Vagina (tissue), 2 donors: ENCODE results near the gene TEDC1. TPM values are rescaled to one million over a fixed set of nuclear protein-coding genes. Genes with fewer than 3 reads are reported as not detected.

Source experiments
- DNase-seq, 2 donors: peaks; one replicate each; pipeline ENCODE4 v3.0.0-alpha.2; 2017; ENCODE audit errors: extremely low spot score in 2 of 2
- H3K27ac ChIP-seq: fragments of 200-600 bp; sonication (generic); one replicate; pipeline ENCODE4 v1.5.1; 2019
- H3K27me3 ChIP-seq: fragments of 200-600 bp; sonication (generic); one replicate; pipeline ENCODE4 v1.5.1; 2019
- H3K36me3 ChIP-seq, 2 donors: fragments of 200-600 bp; sonication (generic); one replicate each; pipeline ENCODE4 v1.5.1; 2017 to 2019
- H3K4me1 ChIP-seq: fragments of 200-600 bp; sonication (generic); one replicate; pipeline ENCODE4 v1.5.1; 2019
- H3K4me3 ChIP-seq, 2 donors: fragments of 200-600 bp; sonication (generic); 1 replicate in 1 of 2; 2 replicates in 1 of 2; pipeline ENCODE4 v1.5.1; 2016 to 2019
- H3K9me3 ChIP-seq: fragments of 200-600 bp; sonication (generic); one replicate; pipeline ENCODE4 v1.5.1; 2019
- CTCF ChIP-seq, 3 experiments: fragments of 450-650 bp in 2 of 3; fragments of 200-600 bp in 1 of 3; sonication (generic) in 1 of 3; IDR thresholded peaks; one replicate each; pipeline ENCODE4 v1.5.1; 2017 to 2019; ENCODE audit warnings: antibody characterized with exemption in 3 of 3, mild to moderate bottlenecking in 2 of 3, moderate library complexity in 2 of 3
- POLR2A ChIP-seq, 2 donors: fragments of 450-650 bp; IDR thresholded peaks; one replicate each; pipeline ENCODE4 v1.6.1; 2017; ENCODE audit warnings: antibody characterized with exemption in 2 of 2, mild to moderate bottlenecking in 2 of 2, moderate library complexity in 2 of 2
- POLR2AphosphoS5 ChIP-seq, 2 donors: sonication (generic); formaldehyde crosslinking; IDR thresholded peaks; one replicate each; pipeline ENCODE4 v1.9.0; 2017; ENCODE audit warnings: antibody characterized with exemption in 2 of 2, mild to moderate bottlenecking in 2 of 2, low read depth in 1 of 2; ENCODE audit not compliant: insufficient read depth in 1 of 2
- intact Hi-C: fragments of 100-400 bp; cut with DNase I; formaldehyde crosslinking; loops from one replicate; pipeline ENCODE4 v1.15.1; 2023
- total RNA-seq: library from RNA; depleted of rRNA; stranded (reverse); fragments of >200 nt; gene quantifications from one replicate; pipeline ENCODE4 v1.2.3, GENCODE V29; 2016

TEDC1 gene
- total RNA-seq, 1 donor from 2014 or later: 5.9 TPM

GRCh38 chr14:105527381-105527825 lies 36.4 kb downstream of the TEDC1 start:
- Histone ChIP-seq H3K36me3 (no peaks in the 10 kb centered on the region), H3K4me3 (peak overlapping the region; percentile 67 to 76), H3K9me3 (no peaks in the 10 kb centered on the region), H3K4me1 (peaks cover 30% of the 10 kb centered on the region), H3K27ac (peak overlapping the region; percentile 56), H3K27me3 (no peaks in the 10 kb centered on the region)
- DNase-seq: no peak
- no peak for TF ChIP-seq CTCF (IDR thresholded peaks at IDR 0.05)
- no peak for TF ChIP-seq POLR2A (IDR thresholded peaks at IDR 0.05)
- TF ChIP-seq POLR2AphosphoS5 (IDR thresholded peaks at IDR 0.05; ENCODE audit: insufficient read depth in 1 of 2, low read depth in 1 of 2): no peak
- intact Hi-C loops: loop anchor here (10.0 kb wide), 1 partner anchor 83 kb away; no protein-coding TSS in a partner anchor

DNA sequence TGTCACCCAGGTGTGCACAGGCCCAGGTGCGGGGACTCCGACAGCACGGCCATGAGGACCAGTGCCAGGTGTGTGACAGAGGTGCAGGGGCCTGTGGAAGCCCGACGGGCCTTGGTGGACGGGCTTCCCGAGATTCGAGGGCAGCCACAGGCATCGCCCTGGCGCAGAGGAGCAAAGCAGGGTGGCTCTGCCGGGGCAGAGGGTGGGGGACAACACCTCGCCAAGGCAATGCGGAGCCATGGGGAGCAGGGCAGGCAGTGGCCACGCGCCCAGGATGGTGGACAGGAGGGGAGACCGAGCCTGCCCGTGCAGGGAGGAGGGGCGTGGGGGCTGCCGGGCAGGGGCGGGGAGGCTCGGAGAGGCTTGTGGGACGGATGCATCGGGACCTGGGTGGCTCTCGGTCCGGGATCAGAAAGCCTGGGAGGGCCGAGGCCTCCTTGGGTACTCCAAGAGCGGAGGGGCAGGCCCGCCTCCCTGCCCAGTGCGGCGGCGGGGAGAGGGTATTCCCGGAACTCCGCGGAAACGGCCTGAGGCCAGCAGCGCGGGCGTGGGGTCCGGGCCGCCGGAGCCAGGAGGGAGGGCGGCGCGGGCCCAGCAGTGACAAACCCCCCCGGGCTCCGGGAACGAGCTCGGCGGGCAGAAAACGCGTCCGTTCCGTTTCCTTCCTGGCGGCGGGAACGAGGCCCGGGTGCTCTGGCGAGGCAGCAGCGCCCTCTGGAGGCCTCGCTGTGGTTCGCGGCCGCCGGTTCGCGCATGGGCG lies 37.0 kb downstream of the TEDC1 start:
- no peaks in the 10 kb centered on the region for H3K36me3 ChIP-seq
- peak overlapping the region; percentile 67 to 76 for H3K4me3 ChIP-seq
- peak overlapping the region; percentile 56 for H3K27ac ChIP-seq
- TF ChIP-seq CTCF (IDR thresholded peaks at IDR 0.05): peak; percentile 71 to 88 (median 74)
- no peak for TF ChIP-seq POLR2A (IDR thresholded peaks at IDR 0.05)
- TF ChIP-seq POLR2AphosphoS5 (IDR thresholded peaks at IDR 0.05; ENCODE audit: insufficient read depth in 1 of 2, low read depth in 1 of 2): peak in 1 of 2 donors; percentile 59
- H3K27me3 ChIP-seq: no peaks in the 10 kb centered on the region
- peaks cover 30% of the 10 kb centered on the region for H3K4me1 ChIP-seq
- no peak for DNase-seq
- no peaks in the 10 kb centered on the region for H3K9me3 ChIP-seq
- intact Hi-C loops: loop anchor here (10.0 kb wide), 1 partner anchor 83 kb away; no protein-coding TSS in a partner anchor

DNA sequence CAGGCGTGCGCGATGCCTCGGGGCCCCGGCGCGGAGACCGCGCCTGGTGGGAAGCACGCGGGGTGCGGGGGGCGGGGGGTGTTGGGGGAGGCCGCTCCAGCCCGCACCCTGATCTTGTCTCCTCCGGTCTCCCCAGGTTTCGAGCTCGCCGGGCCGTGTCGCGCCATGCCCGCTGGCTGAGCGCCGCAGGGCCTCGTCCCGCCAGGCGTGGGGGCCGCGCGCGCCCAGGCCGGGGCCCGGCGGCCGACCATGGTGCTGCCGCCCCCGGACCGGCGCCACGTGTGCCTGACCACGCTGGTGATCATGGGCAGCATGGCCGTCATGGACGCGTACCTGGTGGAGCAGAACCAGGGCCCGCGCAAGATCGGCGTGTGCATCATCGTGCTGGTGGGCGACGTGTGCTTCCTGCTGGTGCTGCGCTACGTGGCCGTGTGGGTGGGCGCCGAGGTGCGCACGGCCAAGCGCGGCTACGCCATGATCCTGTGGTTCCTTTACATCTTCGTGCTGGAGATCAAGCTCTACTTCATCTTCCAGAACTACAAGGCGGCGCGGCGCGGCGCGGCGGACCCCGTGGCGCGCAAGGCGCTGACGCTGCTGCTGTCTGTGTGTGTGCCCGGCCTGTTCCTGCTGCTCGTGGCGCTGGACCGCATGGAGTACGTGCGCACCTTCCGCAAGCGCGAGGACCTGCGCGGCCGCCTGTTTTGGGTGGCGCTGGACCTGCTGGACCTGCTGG lies 37.7 kb downstream of the TEDC1 start:
- intact Hi-C loops: loop anchor here (10.0 kb wide), 1 partner anchor 84 kb away; no protein-coding TSS in a partner anchor
- no peak for DNase-seq

DNA sequence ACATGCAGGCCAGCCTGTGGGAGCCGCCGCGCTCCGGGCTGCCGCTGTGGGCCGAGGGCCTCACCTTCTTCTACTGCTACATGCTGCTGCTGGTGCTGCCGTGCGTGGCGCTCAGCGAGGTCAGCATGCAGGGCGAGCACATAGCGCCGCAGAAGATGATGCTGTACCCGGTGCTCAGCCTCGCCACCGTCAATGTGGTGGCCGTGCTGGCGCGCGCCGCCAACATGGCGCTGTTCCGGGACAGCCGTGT lies 38.2 kb downstream of the TEDC1 start:
- DNase-seq: no peak
- H3K27ac ChIP-seq: no peak overlapping the region

More for the DNA sequence above, 37.7 kb downstream of the TEDC1 start:
- H3K27me3 ChIP-seq: no peaks in the 10 kb centered on the region
- no peak for TF ChIP-seq CTCF (IDR thresholded peaks at IDR 0.05)
- TF ChIP-seq POLR2AphosphoS5 (IDR thresholded peaks at IDR 0.05; ENCODE audit: insufficient read depth in 1 of 2, low read depth in 1 of 2): no peak
- no peak for TF ChIP-seq POLR2A (IDR thresholded peaks at IDR 0.05)
- H3K4me1 ChIP-seq: peaks cover 30% of the 10 kb centered on the region
- H3K36me3 ChIP-seq: no peaks in the 10 kb centered on the region
- no peaks in the 10 kb centered on the region for H3K9me3 ChIP-seq
- H3K27ac ChIP-seq: no peak overlapping the region
- peak overlapping the region; percentile 67 to 76 for H3K4me3 ChIP-seq

More for the DNA sequence above, 38.2 kb downstream of the TEDC1 start:
- intact Hi-C loops: loop anchor here (10.0 kb wide), 1 partner anchor 84 kb away; no protein-coding TSS in a partner anchor
- H3K27me3 ChIP-seq: no peaks in the 10 kb centered on the region
- peaks cover 30% of the 10 kb centered on the region for H3K4me1 ChIP-seq
- H3K4me3 ChIP-seq: peak overlapping the region; percentile 67 to 76
- H3K36me3 ChIP-seq: no peaks in the 10 kb centered on the region
- TF ChIP-seq CTCF (IDR thresholded peaks at IDR 0.05) (no peak), POLR2AphosphoS5 (IDR thresholded peaks at IDR 0.05; ENCODE audit: insufficient read depth in 1 of 2, low read depth in 1 of 2) (no peak), POLR2A (IDR thresholded peaks at IDR 0.05) (no peak)
- H3K9me3 ChIP-seq: no peaks in the 10 kb centered on the region
